Neuron (in vitro differentiated cells): Measurements from ENCODE around the gene ADGRD2.

ENCODE experiments used
- H2AFZ ChIP-seq: one replicate; pipeline ENCODE4 v1.6.1; 2013; ENCODE audit warnings: low read depth, mild to moderate bottlenecking, inconsistent platforms, low read length, moderate library complexity
- H3K27me3 ChIP-seq: one replicate; pipeline ENCODE4 v1.6.1; 2013; ENCODE audit warnings: low read length; ENCODE audit not compliant: insufficient read depth
- H3K36me3 ChIP-seq: one replicate; pipeline ENCODE4 v1.6.1; 2013; ENCODE audit warnings: low read length; ENCODE audit not compliant: insufficient read depth
- H3K4me1 ChIP-seq: one replicate; pipeline ENCODE4 v1.6.1; 2013; ENCODE audit warnings: low read length; ENCODE audit not compliant: insufficient read depth
- H3K4me3 ChIP-seq: 2 replicates; pipeline ENCODE4 v1.5.1; 2013; ENCODE audit warnings: mild to moderate bottlenecking, low read length, moderate library complexity
- H3K9me3 ChIP-seq: one replicate; pipeline ENCODE4 v1.6.1; 2013; ENCODE audit warnings: low read length

The ADGRD2 gene

DNA sequence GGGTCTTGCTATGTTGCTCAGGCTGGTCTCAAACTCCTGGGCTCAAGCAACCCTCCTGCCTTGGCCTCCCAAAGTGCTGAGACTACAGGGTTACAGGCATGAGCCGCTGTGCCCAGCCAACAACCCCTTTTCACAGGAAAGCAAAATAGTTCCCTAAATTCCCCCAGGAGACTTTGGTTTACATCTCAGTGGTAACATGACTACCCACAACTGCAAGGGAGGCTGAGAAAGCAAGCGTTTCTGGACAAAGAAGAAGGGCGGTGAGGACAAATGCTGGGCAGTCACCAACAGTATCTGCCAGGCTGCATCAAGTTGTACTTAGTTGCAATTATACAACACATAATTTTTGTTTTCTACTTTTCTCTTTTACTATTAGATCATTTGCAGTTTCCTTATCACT, 7.4 kb upstream of the ADGRD2 start:
- H3K4me1 ChIP-seq = no peaks in the 10 kb centered on the region
- H3K9me3 ChIP-seq = peaks cover 1% of the 10 kb centered on the region
- peaks cover 3% of the 10 kb centered on the region for H3K27me3 ChIP-seq
- no peak overlapping the region for H3K4me3 ChIP-seq
- H2AFZ ChIP-seq = no peak overlapping the region
- H3K36me3 ChIP-seq = no peaks in the 10 kb centered on the region

DNA sequence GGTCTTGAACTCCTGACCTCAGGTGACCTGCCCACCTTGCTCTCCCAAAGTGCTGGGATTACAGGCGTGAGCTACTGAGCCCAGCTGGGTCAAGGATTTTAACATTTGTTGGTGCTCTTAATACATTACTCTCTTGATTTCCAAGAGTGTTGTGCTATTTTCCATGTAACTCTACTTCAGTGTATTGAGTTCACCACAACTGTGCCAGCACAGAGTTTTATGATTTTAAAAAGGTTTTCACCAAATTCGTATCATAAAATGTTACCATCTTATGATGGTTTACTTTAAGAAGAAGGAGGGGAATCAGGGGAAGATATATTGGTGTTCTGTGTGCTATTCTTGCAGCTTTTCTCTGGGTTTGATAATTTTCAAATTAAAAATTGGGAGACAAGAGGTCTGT, 6.6 kb upstream of the ADGRD2 start:
- no peak overlapping the region for H3K4me3 ChIP-seq
- peaks cover 1% of the 10 kb centered on the region for H3K9me3 ChIP-seq
- peaks cover 10% of the 10 kb centered on the region for H3K27me3 ChIP-seq
- no peaks in the 10 kb centered on the region for H3K36me3 ChIP-seq
- no peak overlapping the region for H2AFZ ChIP-seq
- H3K4me1 ChIP-seq = no peaks in the 10 kb centered on the region

DNA sequence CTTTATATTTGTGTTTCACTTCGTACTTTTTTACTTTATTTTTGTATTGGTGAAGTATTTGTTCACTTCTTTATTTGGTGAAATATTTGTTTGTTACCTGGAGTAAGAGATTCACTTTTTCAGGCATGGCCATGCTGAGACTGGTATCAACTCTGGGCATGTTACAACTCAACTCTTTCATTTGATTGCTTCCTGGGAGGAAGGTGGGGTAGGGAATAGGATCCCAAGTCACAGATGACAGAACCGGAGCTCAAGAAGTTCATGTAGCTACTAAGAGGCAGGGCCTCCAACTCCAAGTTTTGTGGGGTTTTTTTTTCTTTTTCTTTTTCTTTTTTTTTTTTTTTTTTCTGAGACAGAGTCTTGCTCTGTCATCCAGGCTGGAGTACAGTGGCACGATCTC, 6.1 kb upstream of the ADGRD2 start:
- peaks cover 1% of the 10 kb centered on the region for H3K9me3 ChIP-seq
- H3K4me3 ChIP-seq = no peak overlapping the region
- H3K4me1 ChIP-seq = no peaks in the 10 kb centered on the region
- peaks cover 10% of the 10 kb centered on the region for H3K27me3 ChIP-seq
- H2AFZ ChIP-seq = no peak overlapping the region
- H3K36me3 ChIP-seq = no peaks in the 10 kb centered on the region

DNA sequence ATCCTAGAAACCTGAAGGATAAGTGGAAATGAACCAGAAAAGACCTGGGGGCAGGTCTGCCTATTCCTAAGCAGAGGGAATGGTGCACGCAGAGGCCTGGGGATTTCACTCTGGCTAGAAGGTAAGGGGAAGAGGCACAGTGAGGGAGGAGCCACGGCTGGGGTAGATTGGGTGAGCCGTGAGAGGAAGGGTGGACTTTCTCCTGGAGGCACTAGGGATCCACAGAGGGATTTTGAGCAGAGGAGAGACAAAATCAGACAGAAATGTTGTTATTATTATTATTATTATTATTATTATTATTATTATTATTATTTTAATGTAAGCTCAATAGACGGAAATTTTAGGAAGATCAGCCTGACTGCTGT, 3.0 kb upstream of the ADGRD2 start:
- H2AFZ ChIP-seq = no peak overlapping the region

DNA sequence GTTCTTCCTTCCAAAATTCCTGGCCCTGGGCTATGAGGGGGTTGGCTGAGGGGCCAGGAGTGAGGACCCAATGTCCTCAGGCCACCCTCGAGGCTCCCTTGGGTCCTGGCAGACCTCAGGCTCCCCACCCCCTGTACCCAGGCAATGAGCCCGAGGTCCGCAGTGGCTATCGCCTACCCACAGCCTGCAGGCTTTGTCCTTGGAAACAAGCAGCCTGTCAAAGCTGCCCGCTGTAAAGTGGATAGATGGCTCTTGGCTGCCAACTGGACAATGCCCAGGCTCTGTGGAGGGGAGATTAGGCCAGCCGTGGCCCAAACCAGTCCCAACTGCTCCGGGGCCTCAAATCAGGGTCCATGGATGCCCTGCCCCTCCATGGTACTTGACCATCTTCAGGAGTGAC, 2.2 kb upstream of the ADGRD2 start:
- H3K36me3 ChIP-seq = no peaks in the 10 kb centered on the region
- peaks cover 8% of the 10 kb centered on the region for H3K4me1 ChIP-seq
- no peak overlapping the region for H2AFZ ChIP-seq
- no peaks in the 10 kb centered on the region for H3K9me3 ChIP-seq
- no peak overlapping the region for H3K4me3 ChIP-seq
- H3K27me3 ChIP-seq = peaks cover 46% of the 10 kb centered on the region

More for the DNA sequence above, 3.0 kb upstream of the ADGRD2 start:
- H3K9me3 ChIP-seq = peaks cover 1% of the 10 kb centered on the region
- no peak overlapping the region for H3K4me3 ChIP-seq
- peaks cover 8% of the 10 kb centered on the region for H3K4me1 ChIP-seq
- peaks cover 39% of the 10 kb centered on the region for H3K27me3 ChIP-seq
- no peaks in the 10 kb centered on the region for H3K36me3 ChIP-seq

DNA sequence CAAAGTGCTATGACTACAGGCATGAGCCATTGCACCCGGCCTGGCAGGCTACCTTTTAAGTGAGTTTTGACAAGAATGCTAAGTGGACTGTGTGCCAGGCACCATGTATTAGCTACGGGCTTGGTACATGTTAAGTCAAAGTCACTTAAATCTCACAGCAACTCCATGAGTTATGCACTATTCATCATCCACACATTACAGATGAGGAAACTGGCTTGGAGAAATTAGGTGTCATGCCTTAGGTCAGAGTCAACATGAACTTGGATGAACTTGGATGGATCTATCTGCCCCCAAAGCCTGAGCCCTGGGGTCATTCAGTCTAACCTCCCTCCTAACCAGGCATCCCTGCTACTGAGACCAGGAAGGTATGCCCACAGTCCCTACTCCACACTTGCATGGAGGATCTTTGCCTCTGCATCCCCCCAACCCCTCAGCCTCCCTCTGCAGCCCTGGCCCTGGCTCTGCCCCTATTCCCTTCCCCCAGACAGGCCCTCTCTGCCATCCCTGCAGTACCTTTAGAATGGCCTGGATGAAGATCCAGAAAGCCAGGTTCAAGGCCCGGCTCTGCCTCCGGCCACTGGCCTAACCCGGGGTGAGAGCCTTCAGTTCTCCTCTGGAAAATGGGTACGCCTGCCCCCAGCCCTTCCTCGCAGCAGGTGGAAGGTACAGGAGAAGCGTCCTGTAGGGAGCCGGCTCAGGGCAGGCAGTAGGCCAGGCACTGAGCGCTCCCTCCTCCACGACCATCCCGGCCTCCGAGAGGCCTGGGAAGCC, 685 bp upstream of the ADGRD2 start:
- H3K36me3 ChIP-seq = no peaks in the 10 kb centered on the region
- no peak overlapping the region for H3K4me3 ChIP-seq
- no peaks in the 10 kb centered on the region for H3K9me3 ChIP-seq
- H3K4me1 ChIP-seq = peaks cover 8% of the 10 kb centered on the region
- H2AFZ ChIP-seq = no peak overlapping the region
- peaks cover 60% of the 10 kb centered on the region for H3K27me3 ChIP-seq

DNA sequence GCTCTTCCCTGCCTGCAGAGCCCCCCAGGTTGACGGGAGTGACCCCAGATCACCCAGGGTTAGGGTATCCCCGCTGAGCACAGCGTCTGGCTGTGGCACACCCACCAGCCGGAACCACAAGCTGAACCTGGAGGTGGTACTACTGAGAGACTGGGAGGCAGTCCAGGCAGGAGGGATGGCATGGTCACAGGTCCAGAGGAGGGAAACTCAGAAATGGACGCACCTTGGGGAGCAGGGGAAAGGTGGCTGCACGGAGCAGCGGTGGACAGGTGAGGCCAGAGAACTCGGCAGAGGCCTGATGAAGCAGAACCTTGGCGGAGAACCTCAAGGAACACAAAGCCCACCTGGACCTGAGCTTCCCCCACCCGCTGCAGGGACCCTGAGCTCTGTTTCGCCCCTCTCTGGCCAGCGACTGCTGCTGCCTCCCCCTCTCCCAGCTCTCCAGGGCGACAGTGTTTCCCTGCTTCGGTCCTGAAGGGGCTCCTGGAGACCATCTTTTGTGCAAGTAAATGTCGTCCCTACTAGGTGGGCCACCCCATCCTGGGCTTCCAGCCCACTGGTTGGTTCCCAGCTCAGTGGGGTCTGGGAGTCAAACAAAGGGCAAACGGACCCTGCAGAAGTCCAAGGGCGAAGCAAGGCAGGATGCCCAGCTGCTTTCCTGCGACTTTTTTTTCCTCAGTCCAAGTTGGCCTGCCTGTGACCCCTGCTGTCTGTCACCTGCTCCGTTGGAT, 845 bp downstream of the ADGRD2 start:
- H3K27me3 ChIP-seq = peaks cover 65% of the 10 kb centered on the region
- no peak overlapping the region for H3K4me3 ChIP-seq

DNA sequence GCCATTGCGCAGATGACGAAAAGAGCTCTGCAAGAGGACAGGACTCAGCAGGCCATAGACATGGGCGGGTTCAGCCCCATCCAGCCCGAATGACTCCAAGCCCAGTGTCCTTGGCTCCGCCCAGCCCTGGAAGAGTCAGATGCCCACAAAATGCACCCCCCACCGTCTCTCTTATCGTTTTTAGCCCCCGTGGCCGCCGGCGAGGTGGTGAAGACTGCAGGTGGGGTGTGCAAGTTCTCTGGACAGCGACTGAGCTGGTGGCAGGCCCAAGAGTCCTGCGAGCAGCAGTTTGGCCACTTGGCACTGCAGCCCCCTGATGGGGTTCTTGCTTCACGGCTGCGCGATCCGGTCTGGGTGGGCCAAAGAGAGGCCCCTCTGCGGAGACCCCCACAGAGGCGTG, 2.1 kb downstream of the ADGRD2 start:
- H2AFZ ChIP-seq = no peak overlapping the region
- no peaks in the 10 kb centered on the region for H3K9me3 ChIP-seq
- peaks cover 8% of the 10 kb centered on the region for H3K4me1 ChIP-seq
- no peak overlapping the region for H3K4me3 ChIP-seq
- H3K36me3 ChIP-seq = no peaks in the 10 kb centered on the region
- peaks cover 66% of the 10 kb centered on the region for H3K27me3 ChIP-seq

More for the DNA sequence above, 845 bp downstream of the ADGRD2 start:
- Histone ChIP-seq H3K4me1 (peaks cover 8% of the 10 kb centered on the region), H2AFZ (no peak overlapping the region), H3K9me3 (no peaks in the 10 kb centered on the region), H3K36me3 (no peaks in the 10 kb centered on the region)

DNA sequence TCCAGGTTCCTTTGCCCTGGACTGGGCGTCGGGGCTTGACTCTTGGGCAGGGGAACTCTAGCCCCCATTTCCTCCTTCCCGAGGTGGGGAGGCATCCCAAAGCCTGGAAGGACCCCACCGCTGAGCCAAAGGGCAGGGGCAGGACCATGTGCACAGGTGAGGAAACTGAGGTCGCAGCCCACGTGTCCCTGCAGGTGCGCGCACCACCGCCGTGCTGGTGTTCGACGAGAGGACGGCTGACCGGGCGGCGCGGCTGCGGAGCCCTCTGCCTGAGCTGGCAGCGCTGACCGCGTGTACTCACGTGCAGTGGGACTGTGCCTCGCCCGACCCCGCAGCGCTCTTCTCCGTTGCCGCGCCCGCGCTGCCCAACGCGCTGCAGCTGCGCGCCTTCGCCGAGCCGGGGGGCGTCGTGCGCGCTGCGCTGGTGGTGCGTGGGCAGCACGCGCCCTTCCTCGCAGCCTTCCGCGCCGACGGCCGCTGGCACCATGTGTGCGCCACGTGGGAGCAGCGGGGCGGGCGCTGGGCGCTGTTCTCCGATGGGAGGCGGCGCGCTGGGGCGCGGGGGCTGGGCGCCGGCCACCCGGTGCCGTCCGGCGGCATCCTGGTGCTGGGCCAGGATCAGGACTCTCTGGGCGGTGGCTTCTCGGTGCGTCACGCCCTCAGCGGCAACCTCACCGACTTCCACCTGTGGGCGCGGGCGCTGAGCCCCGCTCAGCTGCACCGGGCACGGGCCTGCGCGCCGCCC, 2.8 kb downstream of the ADGRD2 start:
- Histone ChIP-seq H2AFZ (no peak overlapping the region), H3K4me1 (peaks cover 8% of the 10 kb centered on the region), H3K36me3 (no peaks in the 10 kb centered on the region), H3K27me3 (peaks cover 61% of the 10 kb centered on the region), H3K4me3 (no peak overlapping the region), H3K9me3 (no peaks in the 10 kb centered on the region)

DNA sequence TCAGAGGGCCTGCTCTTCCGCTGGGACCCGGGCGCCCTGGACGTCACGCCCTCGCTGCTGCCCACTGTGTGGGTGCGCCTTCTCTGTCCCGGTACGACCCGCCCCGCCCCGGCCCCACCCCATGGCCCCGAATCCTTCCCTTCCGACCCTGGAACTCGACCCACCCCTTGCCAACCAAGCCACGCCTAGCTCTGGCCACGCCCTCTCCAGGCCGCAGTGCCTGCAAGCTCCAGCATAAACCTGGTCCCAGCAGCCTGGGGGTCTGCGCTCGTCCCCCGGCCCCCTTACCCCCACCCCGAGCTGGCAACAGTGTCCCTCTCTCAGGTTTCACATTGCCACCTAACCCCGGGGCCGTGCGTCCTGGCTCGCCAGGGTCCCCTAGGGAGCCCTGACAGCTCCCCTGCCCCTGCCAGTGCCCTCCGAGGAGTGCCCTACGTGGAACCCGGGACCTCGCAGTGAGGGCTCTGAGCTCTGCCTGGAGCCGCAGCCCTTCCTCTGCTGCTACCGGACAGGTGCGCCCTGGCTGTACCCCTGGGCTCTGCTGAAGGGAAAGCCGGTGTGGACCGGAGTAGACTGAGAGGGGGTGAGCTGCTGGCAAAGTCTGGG, 3.4 kb downstream of the ADGRD2 start:
- Histone ChIP-seq H3K4me3 (no peak overlapping the region), H3K4me1 (peaks cover 8% of the 10 kb centered on the region), H3K27me3 (peaks cover 56% of the 10 kb centered on the region), H2AFZ (no peak overlapping the region), H3K9me3 (no peaks in the 10 kb centered on the region), H3K36me3 (no peaks in the 10 kb centered on the region)

DNA sequence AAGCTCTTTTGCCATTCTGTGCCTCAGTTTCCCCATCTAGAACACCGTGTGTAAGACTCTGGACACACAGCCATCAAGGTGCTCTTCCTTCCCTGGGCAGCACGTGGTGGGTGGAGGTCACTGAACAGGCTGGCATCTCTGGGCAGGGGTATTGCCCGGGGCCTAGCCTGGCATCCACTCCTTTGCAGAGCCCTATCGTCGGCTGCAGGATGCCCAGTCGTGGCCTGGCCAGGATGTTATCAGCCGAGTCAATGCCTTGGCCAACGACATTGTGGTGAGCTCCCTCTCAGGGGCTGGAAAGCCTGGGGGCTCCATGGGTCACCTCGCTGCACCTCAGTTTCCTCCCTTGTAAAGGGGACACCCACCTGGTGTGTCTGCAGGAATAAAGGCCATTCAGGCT, 4.0 kb downstream of the ADGRD2 start:
- Histone ChIP-seq H3K4me1 (peaks cover 8% of the 10 kb centered on the region), H3K36me3 (no peaks in the 10 kb centered on the region), H2AFZ (no peak overlapping the region), H3K27me3 (peaks cover 55% of the 10 kb centered on the region), H3K9me3 (no peaks in the 10 kb centered on the region), H3K4me3 (no peak overlapping the region)

DNA sequence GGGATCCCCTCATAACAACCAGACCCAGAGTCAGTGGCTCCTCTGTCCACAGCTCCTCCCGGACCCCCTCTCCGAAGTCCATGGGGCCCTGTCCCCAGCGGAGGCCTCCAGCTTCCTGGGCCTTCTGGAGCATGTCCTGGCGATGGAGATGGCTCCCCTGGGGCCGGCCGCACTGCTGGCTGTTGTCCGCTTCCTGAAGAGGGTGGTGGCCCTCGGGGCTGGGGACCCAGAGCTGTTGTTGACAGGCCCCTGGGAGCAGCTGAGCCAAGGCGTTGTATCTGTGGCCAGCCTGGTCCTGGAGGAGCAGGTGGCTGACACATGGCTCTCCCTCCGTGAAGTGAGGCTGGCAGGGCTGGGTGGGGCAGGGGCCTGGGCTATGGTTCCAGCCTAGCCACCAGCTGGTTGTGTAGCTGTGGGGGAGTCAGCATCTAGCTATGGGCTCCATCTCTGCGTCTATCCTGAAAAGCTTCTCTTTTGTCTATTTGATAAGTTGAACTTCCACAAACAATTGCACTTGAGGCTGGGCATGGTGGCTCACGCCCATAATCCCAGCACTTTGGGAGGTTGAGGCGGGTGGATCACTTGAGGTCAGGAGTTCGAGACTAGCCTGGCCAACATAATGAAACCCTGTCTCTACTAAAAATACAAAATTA, 4.7 kb downstream of the ADGRD2 start:
- H3K36me3 ChIP-seq = no peaks in the 10 kb centered on the region
- H3K9me3 ChIP-seq = no peaks in the 10 kb centered on the region
- no peak overlapping the region for H3K4me3 ChIP-seq
- H3K4me1 ChIP-seq = peaks cover 8% of the 10 kb centered on the region
- H3K27me3 ChIP-seq = peaks cover 49% of the 10 kb centered on the region
- H2AFZ ChIP-seq = no peak overlapping the region
